IMR-90 (cell line): ENCODE results near the gene FER. TPM values are rescaled to one million over a fixed set of nuclear protein-coding genes. Genes with fewer than 3 reads are reported as not detected.

Experiments
- ATAC-seq: fragments of 200-7000 bp; cut with Tn5 transposase; 2 replicates; pipeline ENCODE4 v1.9.1; 2020; ENCODE audit warnings: low read depth, mild to moderate bottlenecking, moderate library complexity
- BruUV-seq: library from RNA; stranded (reverse); fragments of 400-500 nt; replicated peaks from 2 replicates; lab custom pipeline; 2021; lab: Mats Ljungman, UMichigan
- CTCF ChIA-PET: fragments of 300-600 bp; formaldehyde crosslinking; extraction: SDS; loops from one replicate; lab custom pipeline; 2021; ENCODE audit warnings: antibody characterized with exemption; lab: Yijun Ruan, JAX
- POLR2A ChIA-PET: fragments of 300-600 bp; sonication (Branson Sonifier 250); formaldehyde crosslinking; loops from one replicate; lab custom pipeline; 2022; ENCODE audit warnings: antibody characterized with exemption; ENCODE audit not compliant: unreplicated experiment; lab: Charles Lee
- DNase-seq: peaks from one replicate; pipeline ENCODE4 v3.0.0; 2013
- H2AFZ ChIP-seq: replicated peaks from 2 replicates; pipeline ENCODE3; 2013; ENCODE audit warnings: low read length, mild to moderate bottlenecking; ENCODE audit not compliant: poor library complexity
- H2AK5ac ChIP-seq: 2 replicates; pipeline ENCODE4 v1.6.1; 2013; ENCODE audit warnings: low read depth, low read length, inconsistent platforms
- H2AK9ac ChIP-seq: replicated peaks from 2 replicates; pipeline ENCODE3; 2013; ENCODE audit warnings: mild to moderate bottlenecking, low read depth, low read length, moderate library complexity; ENCODE audit not compliant: poor library complexity
- H2BK120ac ChIP-seq: 2 replicates; pipeline ENCODE4 v1.6.1; 2013; ENCODE audit warnings: low read depth, low read length, inconsistent platforms
- H2BK15ac ChIP-seq: 3 replicates; pipeline ENCODE4 v1.6.1; 2013; ENCODE audit warnings: low read depth, low read length, inconsistent platforms
- H2BK20ac ChIP-seq: 2 replicates; pipeline ENCODE4 v1.6.1; 2013; ENCODE audit warnings: low read depth, mild to moderate bottlenecking, inconsistent platforms, low read length, moderate library complexity
- H2BK5ac ChIP-seq: 2 replicates; pipeline ENCODE4 v1.6.1; 2013; ENCODE audit warnings: mild to moderate bottlenecking, low read depth, low read length, inconsistent platforms; ENCODE audit not compliant: poor library complexity, severe bottlenecking
- H3K14ac ChIP-seq: replicated peaks from 2 replicates; pipeline ENCODE4 v1.6.1; 2013; ENCODE audit warnings: low read depth, low read length, inconsistent platforms
- H3K18ac ChIP-seq: 2 replicates; pipeline ENCODE4 v1.6.1; 2013; ENCODE audit warnings: low read depth, low read length, control low read depth
- H3K23ac ChIP-seq: 2 replicates; pipeline ENCODE4 v1.6.1; 2013; ENCODE audit warnings: low read depth, low read length, inconsistent platforms
- H3K27ac ChIP-seq: 2 replicates; pipeline ENCODE4 v1.5.1; 2013; ENCODE audit warnings: mild to moderate bottlenecking, control low read depth, low read length; ENCODE audit not compliant: insufficient read depth
- H3K27me3 ChIP-seq: 2 replicates; pipeline ENCODE4 v1.6.1; 2013; ENCODE audit warnings: low read length; ENCODE audit not compliant: control insufficient read depth, insufficient read depth
- H3K36me3 ChIP-seq: 2 replicates; pipeline ENCODE4 v1.6.1; 2013; ENCODE audit warnings: low read length, mixed read lengths; ENCODE audit not compliant: control insufficient read depth, insufficient read depth
- H3K4ac ChIP-seq: 2 replicates; pipeline ENCODE4 v1.6.1; 2013; ENCODE audit warnings: low read depth, low read length, inconsistent platforms
- H3K4me1 ChIP-seq: 2 replicates; pipeline ENCODE4 v1.6.1; 2013; ENCODE audit warnings: low read length, mixed read lengths; ENCODE audit not compliant: control insufficient read depth, insufficient read depth
- H3K4me2 ChIP-seq: 2 replicates; pipeline ENCODE4 v1.6.1; 2013; ENCODE audit warnings: low read depth, mild to moderate bottlenecking, control low read depth, low read length, moderate library complexity
- H3K4me3 ChIP-seq: 2 replicates; pipeline ENCODE4 v1.5.1; 2013; ENCODE audit warnings: low read depth, mild to moderate bottlenecking, control low read depth, low read length, moderate library complexity; ENCODE audit not compliant: insufficient read depth
- H3K56ac ChIP-seq: 2 replicates; pipeline ENCODE4 v1.6.1; 2013; ENCODE audit warnings: low read length, inconsistent platforms; ENCODE audit not compliant: insufficient read depth; ENCODE audit errors: extremely low read depth
- H3K79me1 ChIP-seq, 2 experiments: 2 replicates each; pipeline ENCODE4 v1.6.1; 2013; ENCODE audit warnings: low read length in 2 of 2, inconsistent platforms in 1 of 2, low read depth in 1 of 2
- H3K9ac ChIP-seq: 2 replicates; pipeline ENCODE4 v1.6.1; 2013; ENCODE audit warnings: low read depth, low read length, control low read depth
- H3K9me1 ChIP-seq: 2 replicates; pipeline ENCODE4 v1.6.1; 2013; ENCODE audit warnings: low read length, inconsistent platforms; ENCODE audit not compliant: insufficient read depth
- H3K9me3 ChIP-seq: 2 replicates; pipeline ENCODE4 v1.6.1; 2013; ENCODE audit warnings: low read length; ENCODE audit not compliant: control insufficient read depth, insufficient read depth
- H4K20me1 ChIP-seq: 2 replicates; pipeline ENCODE4 v1.6.1; 2013; ENCODE audit warnings: low read length, inconsistent platforms; ENCODE audit not compliant: insufficient read depth
- H4K5ac ChIP-seq: 2 replicates; pipeline ENCODE4 v1.6.1; 2013; ENCODE audit warnings: mild to moderate bottlenecking, low read depth, low read length, control low read depth
- H4K8ac ChIP-seq, 2 experiments: 2 replicates each; pipeline ENCODE4 v1.6.1; 2013; ENCODE audit warnings: low read depth in 2 of 2, low read length in 2 of 2, control low read depth in 1 of 2, inconsistent platforms in 1 of 2
- H4K91ac ChIP-seq: 2 replicates; pipeline ENCODE4 v1.6.1; 2013; ENCODE audit warnings: low read depth, low read length, inconsistent platforms; ENCODE audit not compliant: insufficient read depth
- BHLHE40 ChIP-seq: fragments of 150-350 bp; IDR thresholded peaks from 2 replicates; pipeline ENCODE4 v1.6.1; 2016; ENCODE audit warnings: mild to moderate bottlenecking, low read depth, low read length
- CEBPB ChIP-seq: IDR thresholded peaks from 2 replicates; pipeline ENCODE4 v1.6.1; 2012; ENCODE audit warnings: low read depth, low read length, improper control_type of control experiment
- CTCF ChIP-seq: conservative IDR thresholded peaks from 2 replicates; pipeline ENCODE4 v1.5.1; 2012; ENCODE audit warnings: mild to moderate bottlenecking, low read depth, low read length, improper control_type of control experiment
- FOS ChIP-seq: fragments of 150-350 bp; IDR thresholded peaks from 2 replicates; pipeline ENCODE4 v1.6.1; 2016; ENCODE audit warnings: low read depth, low read length
- MAFK ChIP-seq: IDR thresholded peaks from 2 replicates; pipeline ENCODE4 v1.6.1; 2012; ENCODE audit warnings: low read depth, low read length, improper control_type of control experiment
- NFE2L2 ChIP-seq: fragments of 150-350 bp; IDR thresholded peaks from 2 replicates; pipeline ENCODE4 v1.6.1; 2016; ENCODE audit warnings: low read depth, mild to moderate bottlenecking, low read length
- POLR2A ChIP-seq: IDR thresholded peaks from 2 replicates; pipeline ENCODE4 v1.6.1; 2012; ENCODE audit warnings: mild to moderate bottlenecking, low read depth, low read length
- RCOR1 ChIP-seq: IDR thresholded peaks from 2 replicates; pipeline ENCODE4 v1.6.1; 2012; ENCODE audit warnings: mild to moderate bottlenecking, low read length, improper control_type of control experiment; ENCODE audit not compliant: insufficient replicate concordance
- WGBS, 2 experiments: methylation state at CpG; one replicate each; pipeline versions ENCODE4 v1.1.5 to v1.1.7; 2013; ENCODE audit warnings: missing lambda C conversion rate in 2 of 2; ENCODE audit not compliant: insufficient read length in 1 of 2; ENCODE audit errors: extremely low coverage in 2 of 2; 5-methylcytosine and 5-hydroxymethylcytosine counted together
- dilution Hi-C: fragments of 300-500 bp; cut with HindIII; formaldehyde crosslinking; loops from one replicate; pipeline ENCODE4 v1.14.3; 2018; ENCODE audit warnings: low sequenced_read_pairs; ENCODE audit not compliant: unreplicated experiment
- in situ Hi-C: fragments of 300-500 bp; cut with MboI; formaldehyde crosslinking; loops from 3 replicates; pipeline ENCODE4 v1.14.3; 2019; ENCODE audit warnings: low sequenced_read_pairs, inconsistent platforms, mixed read lengths
- intact Hi-C: fragments of 100-400 bp; cut with micrococcal nuclease; formaldehyde crosslinking; loops from 2 replicates; pipeline ENCODE4 v1.10.0; 2022
- polyA plus RNA-seq, 3 experiments: library from polyadenylated mRNA; depleted of rRNA; stranded (reverse); fragments of >200 nt; gene quantifications; 2 replicates each; pipeline ENCODE4 v1.2.3, GENCODE V29; 2012; ENCODE audit warnings: low replicate concordance in 1 of 3
- total RNA-seq: library from RNA; depleted of rRNA; stranded (reverse); fragments of >200 nt; gene quantifications from 2 replicates; pipeline ENCODE4 v1.2.3, GENCODE V29; 2012

The FER gene
- total and polyA plus RNA-seq, 2 of the 4 experiments (the other 2 are of a cell fraction) = 3.5 to 32.4 TPM

- Histone ChIP-seq H3K9me1 (no peaks in the 10 kb centered on the region), H2BK15ac (peak overlapping the region; percentile 43; the same call in 1 of the 3 replicates), H3K4me3 (peak overlapping the region; percentile 21; the same call in 1 of the 2 replicates), H3K4me1 (peaks cover 1% of the 10 kb centered on the region; the same call in 1 of the 2 replicates), H3K56ac (peak overlapping the region; percentile 57), H3K9ac (no peak overlapping the region), H4K91ac (no peak overlapping the region), H3K9me3 (no peaks in the 10 kb centered on the region), H3K23ac (no peak overlapping the region), H3K27ac (0 out of 2 replicates have a peak overlapping the region, but pooled peaks have one; percentile 40), H2AK5ac (0 out of 2 replicates have a peak overlapping the region, but pooled peaks have one; percentile 20), H3K18ac (peak overlapping the region; percentile 16; the same call in 1 of the 2 replicates), H3K79me1 (peaks cover 0 to 4% of the 10 kb centered on the region in 2 experiments; a peak in 2 of 4 replicates), H2AK9ac (no peak overlapping the region), H3K14ac (peak overlapping the region; percentile 57; the same call in 1 of the 2 replicates), H4K8ac (peak overlapping the region; percentile 17 to 62; a peak in 2 of 4 replicates), H3K36me3 (no peaks in the 10 kb centered on the region), H3K4me2 (peak overlapping the region; percentile 84; the same call in 1 of the 2 replicates), H2BK120ac (peak overlapping the region; percentile 23; the same call in 1 of the 2 replicates), H3K27me3 (no peaks in the 10 kb centered on the region), H4K5ac (no peak overlapping the region), H2BK5ac (peak overlapping the region; percentile 89), H2BK20ac (peak overlapping the region; percentile 31; the same call in 1 of the 2 replicates), H4K20me1 (no peaks in the 10 kb centered on the region), H3K4ac (no peak overlapping the region; the same call in 1 of the 2 replicates), H2AFZ (no peak overlapping the region)
- DNase-seq (peak; percentile 91), ATAC-seq (peak; percentile 90)
- dilution Hi-C loops = no loop called here
- BruUV-seq = no TSS peak
- ChIA-PET POLR2A (no interaction called here), CTCF (interaction anchor here (0.7 kb wide), 2 partner anchors 151 to 424 kb away, joined by 3 to 4 read pairs; no protein-coding TSS in a partner anchor)
- no CpG with 5 or more reads among the region's 5 CpGs for WGBS, 2 experiments
- in situ Hi-C loops = no loop called here
- peak; percentile 36; the same call in 1 of the 2 replicates for TF ChIP-seq NFE2L2
- peak; percentile 49 for TF ChIP-seq RCOR1
- peak; percentile 84 for TF ChIP-seq MAFK
- 0 out of 2 replicates have a peak, but pooled peaks have one; percentile 45 for TF ChIP-seq FOS
- no peak for TF ChIP-seq CTCF
- no peak for TF ChIP-seq BHLHE40
- TF ChIP-seq POLR2A = no peak
- TF ChIP-seq CEBPB = peak; percentile 21; the same call in 1 of the 2 replicates
- intact Hi-C loops = no loop called here
Measured at GRCh38 chr5:109105631-109106267, 358.1 kb downstream of the FER start.
